Measurements from ENCODE around the gene BICRA.
"Not testable (repeated sequence)": the region's sequence is repeated elsewhere in the genome, so short reads cannot be mapped to it uniquely, and the experiment has no call there.

BICRA gene

GRCh38 chr19:47713046-47714021, 104.4 kb downstream of the BICRA start, which contains the start of gene EHD2:
Gene EHD2, plus strand, starts transcription at chr19:47713422. Its CDS starts 3,191 bp downstream, at chr19:47716613.
- Mint-ChIP-seq H3K27ac (no peak within 1 kb of the TSS), H3K27me3 (peaks cover 52% of the 10 kb centered on the region), H3K4me3 (peak within 1 kb of the TSS; percentile 15), H3K4me1 (ENCODE audit: low read depth) (peaks cover 2% of the 10 kb centered on the region), H3K36me3 (ENCODE audit: low read depth) (no peaks in the 10 kb centered on the region), H3K9me3 (no peaks in the 10 kb centered on the region)
- peak; percentile 74 for DNase-seq

- H3K27me3 Mint-ChIP-seq, result peaks cover 47% of the 10 kb centered on the region
- H3K9me3 Mint-ChIP-seq, result no peaks in the 10 kb centered on the region
- DNase-seq, result no peak
- H3K27ac Mint-ChIP-seq, result no peak overlapping the region
- H3K36me3 Mint-ChIP-seq (ENCODE audit: low read depth), result no peaks in the 10 kb centered on the region
- no peak overlapping the region for H3K4me3 Mint-ChIP-seq
- H3K4me1 Mint-ChIP-seq (ENCODE audit: low read depth), result peaks cover 2% of the 10 kb centered on the region
Measured at GRCh38 chr19:47714339-47714738, 105.4 kb downstream of the BICRA start.

- peaks cover 48% of the 10 kb centered on the region for H3K27me3 Mint-ChIP-seq
- H3K27ac Mint-ChIP-seq; H3K4me3 Mint-ChIP-seq; DNase-seq; H3K36me3 Mint-ChIP-seq (ENCODE audit: low read depth); H3K4me1 Mint-ChIP-seq (ENCODE audit: low read depth); H3K9me3 Mint-ChIP-seq: not testable (repeated sequence)
Measured at GRCh38 chr19:47714855-47715254, 105.9 kb downstream of the BICRA start.

- peaks cover 2% of the 10 kb centered on the region for H3K4me1 Mint-ChIP-seq (ENCODE audit: low read depth)
- peaks cover 52% of the 10 kb centered on the region for H3K27me3 Mint-ChIP-seq
- H3K36me3 Mint-ChIP-seq (ENCODE audit: low read depth), result no peaks in the 10 kb centered on the region
- no peak overlapping the region for H3K27ac Mint-ChIP-seq
- no peak for DNase-seq
- H3K9me3 Mint-ChIP-seq, result no peaks in the 10 kb centered on the region
- H3K4me3 Mint-ChIP-seq, result no peak overlapping the region
Measured at GRCh38 chr19:47716270-47716937, 107.5 kb downstream of the BICRA start.

- H3K27ac Mint-ChIP-seq, H3K4me3 Mint-ChIP-seq: not testable (repeated sequence)
Measured at GRCh38 chr19:47718415-47719046, 109.6 kb downstream of the BICRA start.

GRCh38 chr19:47719047-47719859, 110.3 kb downstream of the BICRA start:
- peaks cover 38% of the 10 kb centered on the region for H3K27me3 Mint-ChIP-seq
- H3K9me3 Mint-ChIP-seq, result no peaks in the 10 kb centered on the region
- DNase-seq, result no peak
- no peaks in the 10 kb centered on the region for H3K4me1 Mint-ChIP-seq (ENCODE audit: low read depth)
- H3K27ac Mint-ChIP-seq, result no peak overlapping the region
- H3K4me3 Mint-ChIP-seq, result no peak overlapping the region
- H3K36me3 Mint-ChIP-seq (ENCODE audit: low read depth), result no peaks in the 10 kb centered on the region

More at GRCh38 chr19:47718415-47719046, 109.6 kb downstream of the BICRA start:
- H3K9me3 Mint-ChIP-seq; H3K4me1 Mint-ChIP-seq (ENCODE audit: low read depth); DNase-seq; H3K36me3 Mint-ChIP-seq (ENCODE audit: low read depth): not testable (repeated sequence)
- peaks cover 45% of the 10 kb centered on the region for H3K27me3 Mint-ChIP-seq

GRCh38 chr19:47720669-47721422, 111.9 kb downstream of the BICRA start:
- H3K27me3 Mint-ChIP-seq, result peaks cover 28% of the 10 kb centered on the region

GRCh38 chr19:47723581-47723940, 114.6 kb downstream of the BICRA start:
- H3K4me3 Mint-ChIP-seq, result no peak overlapping the region
- H3K27ac Mint-ChIP-seq, result no peak overlapping the region

More at GRCh38 chr19:47720669-47721422, 111.9 kb downstream of the BICRA start:
- Mint-ChIP-seq H3K4me1 (ENCODE audit: low read depth) (no peaks in the 10 kb centered on the region), H3K36me3 (ENCODE audit: low read depth) (no peaks in the 10 kb centered on the region), H3K4me3 (no peak overlapping the region), H3K27ac (no peak overlapping the region), H3K9me3 (no peaks in the 10 kb centered on the region)
- no peak for DNase-seq

GRCh38 chr19:47725759-47726401, 116.9 kb downstream of the BICRA start:
- Mint-ChIP-seq H3K27ac (no peak overlapping the region), H3K36me3 (ENCODE audit: low read depth) (no peaks in the 10 kb centered on the region), H3K4me1 (ENCODE audit: low read depth) (peaks cover 16% of the 10 kb centered on the region), H3K27me3 (peaks cover 34% of the 10 kb centered on the region), H3K9me3 (no peaks in the 10 kb centered on the region), H3K4me3 (no peak overlapping the region)
- DNase-seq, result no peak

More at GRCh38 chr19:47723581-47723940, 114.6 kb downstream of the BICRA start:
- no peaks in the 10 kb centered on the region for H3K9me3 Mint-ChIP-seq
- H3K4me1 Mint-ChIP-seq (ENCODE audit: low read depth), result peaks cover 2% of the 10 kb centered on the region
- H3K27me3 Mint-ChIP-seq, result peaks cover 21% of the 10 kb centered on the region
- DNase-seq, result no peak
- H3K36me3 Mint-ChIP-seq (ENCODE audit: low read depth), result no peaks in the 10 kb centered on the region

- peaks cover 16% of the 10 kb centered on the region for H3K4me1 Mint-ChIP-seq (ENCODE audit: low read depth)
- no peak for DNase-seq
- H3K27me3 Mint-ChIP-seq, result peaks cover 35% of the 10 kb centered on the region
- no peak overlapping the region for H3K4me3 Mint-ChIP-seq
- no peak overlapping the region for H3K27ac Mint-ChIP-seq
- H3K36me3 Mint-ChIP-seq (ENCODE audit: low read depth), result no peaks in the 10 kb centered on the region
- no peaks in the 10 kb centered on the region for H3K9me3 Mint-ChIP-seq
Measured at GRCh38 chr19:47726467-47726866, 117.5 kb downstream of the BICRA start.

GRCh38 chr19:47728295-47728694, 119.4 kb downstream of the BICRA start:
- H3K36me3 Mint-ChIP-seq (ENCODE audit: low read depth); H3K4me3 Mint-ChIP-seq; H3K9me3 Mint-ChIP-seq; DNase-seq; H3K27ac Mint-ChIP-seq: not testable (repeated sequence)
- peaks cover 16% of the 10 kb centered on the region for H3K4me1 Mint-ChIP-seq (ENCODE audit: low read depth)
- peaks cover 30% of the 10 kb centered on the region for H3K27me3 Mint-ChIP-seq

- Mint-ChIP-seq H3K9me3 (no peaks in the 10 kb centered on the region), H3K27ac (no peak overlapping the region), H3K36me3 (ENCODE audit: low read depth) (no peaks in the 10 kb centered on the region), H3K4me1 (ENCODE audit: low read depth) (peaks cover 16% of the 10 kb centered on the region), H3K4me3 (peak overlapping the region; percentile 70), H3K27me3 (peaks cover 30% of the 10 kb centered on the region)
- DNase-seq, result no peak
Measured at GRCh38 chr19:47729468-47729798, 120.5 kb downstream of the BICRA start.

Measured in activated T-cell treated with anti-CD3 and anti-CD28 coated beads, Interleukin-2, amount 50 U/mL, for 24 hours (primary cell).